GM23338 (cell line): ENCODE results near the gene PAQR6. TPM values are rescaled to one million over a fixed set of nuclear protein-coding genes. Genes with fewer than 3 reads are reported as not detected.

Experiments
- ATAC-seq: fragments of 200-7000 bp; cut with Tn5 transposase; 3 replicates; pipeline ENCODE4 v1.9.1; 2020
- DNase-seq: peaks from one replicate; pipeline ENCODE4 v3.0.0-alpha.2; 2015; ENCODE audit warnings: low spot score
- H2AFZ ChIP-seq: fragments of 200-600 bp; sonication (generic); 2 replicates; pipeline ENCODE4 v1.8.0; 2016; ENCODE audit warnings: antibody characterized with exemption, mild to moderate bottlenecking, moderate library complexity
- H3F3A ChIP-seq: fragments of 200-600 bp; sonication (generic); replicated peaks from 2 replicates; pipeline ENCODE4 v1.8.0; 2017; ENCODE audit warnings: antibody characterized with exemption, mixed run types, low read depth
- H3K27ac ChIP-seq: fragments of 200-600 bp; sonication (generic); 2 replicates; pipeline ENCODE4 v1.6.1; 2016; ENCODE audit warnings: low read depth
- H3K27me3 ChIP-seq: fragments of 200-600 bp; sonication (generic); 2 replicates; pipeline ENCODE4 v1.8.0; 2016; ENCODE audit warnings: mild to moderate bottlenecking, mixed run types, moderate library complexity; ENCODE audit not compliant: insufficient read depth
- H3K36me3 ChIP-seq: fragments of 200-600 bp; sonication (generic); 2 replicates; pipeline ENCODE4 v1.8.0; 2016; ENCODE audit warnings: mild to moderate bottlenecking; ENCODE audit not compliant: insufficient read depth
- H3K4me1 ChIP-seq: fragments of 200-600 bp; sonication (generic); 2 replicates; pipeline ENCODE4 v1.8.0; 2016; ENCODE audit warnings: mild to moderate bottlenecking, moderate library complexity; ENCODE audit not compliant: insufficient read depth
- H3K4me2 ChIP-seq: fragments of 200-600 bp; sonication (generic); 2 replicates; pipeline ENCODE4 v1.7.1; 2017; ENCODE audit warnings: mixed run types
- H3K4me3 ChIP-seq: fragments of 200-600 bp; sonication (generic); 2 replicates; pipeline ENCODE4 v1.6.1; 2016; ENCODE audit warnings: mixed run types
- H3K79me2 ChIP-seq: fragments of 200-600 bp; sonication (generic); replicated peaks from 2 replicates; pipeline ENCODE4 v1.8.0; 2017; ENCODE audit warnings: mild to moderate bottlenecking; ENCODE audit not compliant: insufficient read depth
- H3K9me2 ChIP-seq: fragments of 200-600 bp; sonication (generic); 2 replicates; pipeline ENCODE4 v1.8.0; 2017; ENCODE audit not compliant: insufficient read depth
- H4K20me1 ChIP-seq: fragments of 200-600 bp; sonication (generic); replicated peaks from 2 replicates; pipeline ENCODE4 v1.8.0; 2017; ENCODE audit warnings: mild to moderate bottlenecking; ENCODE audit not compliant: insufficient read depth
- H3K27ac Mint-ChIP-seq: 2 replicates; pipeline ENCODE4 v1.8.0; 2020; ENCODE audit warnings: inconsistent platforms, mild to moderate bottlenecking, moderate library complexity, mixed read lengths
- H3K27me3 Mint-ChIP-seq: 3 replicates; pipeline ENCODE4 v1.8.0; 2022; ENCODE audit warnings: low read depth, mild to moderate bottlenecking, moderate library complexity, mixed read lengths, inconsistent platforms; ENCODE audit not compliant: insufficient read depth, poor library complexity
- H3K36me3 Mint-ChIP-seq: 3 replicates; pipeline ENCODE4 v1.8.0; 2021; ENCODE audit warnings: low read depth, mild to moderate bottlenecking, inconsistent platforms, moderate library complexity, mixed read lengths
- H3K4me1 Mint-ChIP-seq: 3 replicates; pipeline ENCODE4 v1.8.0; 2020; ENCODE audit warnings: mild to moderate bottlenecking, inconsistent platforms, mixed read lengths
- H3K4me3 Mint-ChIP-seq: 3 replicates; pipeline ENCODE4 v1.8.0; 2021; ENCODE audit warnings: moderate library complexity, mild to moderate bottlenecking, inconsistent platforms, mixed read lengths
- H3K9me3 Mint-ChIP-seq: 3 replicates; pipeline ENCODE4 v1.8.0; 2020; ENCODE audit warnings: moderate library complexity, mild to moderate bottlenecking, inconsistent platforms, mixed read lengths
- CREB1 ChIP-seq: fragments of 250-450 bp; sonication (Bioruptor Pico); IDR thresholded peaks from 2 replicates; pipeline ENCODE4 v1.5.0; 2020; ENCODE audit warnings: low read depth, mild to moderate bottlenecking, moderate library complexity
- CTCF ChIP-seq, 2 experiments: fragments of 200-600 bp in 1 of 2; sonication (generic) in 1 of 2; conservative IDR thresholded peaks; 2 replicates each; pipeline versions ENCODE4 v1.5.1 to v1.6.1; 2016 to 2017; ENCODE audit warnings: antibody characterized with exemption in 2 of 2, low read depth in 2 of 2, mild to moderate bottlenecking in 2 of 2, moderate library complexity in 1 of 2
- EZH2 ChIP-seq: fragments of 200-600 bp; sonication (generic); IDR thresholded peaks from one replicate; pipeline ENCODE4 v1.8.0; 2017; ENCODE audit warnings: antibody characterized with exemption, mild to moderate bottlenecking, low read depth; ENCODE audit not compliant: unreplicated experiment
- EZH2phosphoT487 ChIP-seq: fragments of 200-600 bp; sonication (generic); IDR thresholded peaks from one replicate; pipeline ENCODE4 v1.8.1; 2018; ENCODE audit warnings: antibody characterized with exemption; ENCODE audit not compliant: unreplicated experiment
- NANOG ChIP-seq: IDR thresholded peaks from 2 replicates; pipeline ENCODE4 v1.6.1; 2016; ENCODE audit warnings: antibody characterized with exemption, borderline replicate concordance
- REST ChIP-seq: IDR thresholded peaks from one replicate; pipeline ENCODE4 v1.6.1; 2018; ENCODE audit warnings: antibody characterized with exemption; ENCODE audit not compliant: unreplicated experiment
- ZNF114 ChIP-seq: fragments of 250-450 bp; sonication (Bioruptor Pico); IDR thresholded peaks from 2 replicates; pipeline ENCODE4 v1.5.0; 2020; ENCODE audit warnings: mild to moderate bottlenecking, moderate library complexity
- ZNF331 ChIP-seq: fragments of 250-450 bp; sonication (Bioruptor Pico); IDR thresholded peaks from 2 replicates; pipeline ENCODE4 v1.5.0; 2020; ENCODE audit warnings: low read depth, mild to moderate bottlenecking, moderate library complexity
- ZNF462 ChIP-seq: fragments of 250-450 bp; sonication (Bioruptor Pico); IDR thresholded peaks from 2 replicates; pipeline ENCODE4 v1.5.0; 2020; ENCODE audit warnings: mild to moderate bottlenecking, moderate library complexity
- polyA plus RNA-seq: library from polyadenylated mRNA; unstranded; fragments of >200 nt; fragmentation: Nextera tagmentation; extraction: Ambion mirVana; gene quantifications from 2 replicates; pipeline ENCODE4 v1.2.1, GENCODE V29; 2016
- total RNA-seq: library from RNA; depleted of rRNA; stranded (reverse); fragments of >200 nt; shearing (Covaris generic); gene quantifications from 2 replicates; pipeline ENCODE4 v1.2.3, GENCODE V29; 2014

PAQR6 gene
- total and polyA plus RNA-seq, 2 experiments from 2014 or later, result 2.4 to 4.2 TPM

- no peaks in the 10 kb centered on the region for H3K9me2 ChIP-seq
- Mint-ChIP-seq H3K9me3 (no peaks in the 10 kb centered on the region), H3K36me3 (peaks cover 2% of the 10 kb centered on the region; the same call in 1 of the 3 replicates), H3K27ac (no peak overlapping the region), H3K27me3 (peaks cover 6% of the 10 kb centered on the region), H3K4me3 (no peak overlapping the region), H3K4me1 (peaks cover 5% of the 10 kb centered on the region)
- H3K36me3 ChIP-seq, result no peaks in the 10 kb centered on the region
- ATAC-seq (no peak), DNase-seq (no peak)
- no peaks in the 10 kb centered on the region for H3K27me3 ChIP-seq
- H3F3A ChIP-seq, result peaks cover 5% of the 10 kb centered on the region
- H3K27ac ChIP-seq, result no peak overlapping the region
- H2AFZ ChIP-seq, result no peak overlapping the region
- no peaks in the 10 kb centered on the region; the same call in 1 of the 2 replicates for H3K4me1 ChIP-seq
- TF ChIP-seq ZNF462 (CRISPR knock-in tag) (no peak), ZNF331 (no peak), NANOG (no peak), REST (no peak), EZH2phosphoT487 (no peak), EZH2 (no peak), CREB1 (no peak), ZNF114 (no peak), CTCF (conservative IDR thresholded peaks at IDR 0.05; ENCODE audit: low read depth in 2 of 2) (no peak)
- no peak overlapping the region for H3K4me3 ChIP-seq
- H4K20me1 ChIP-seq, result 0 out of 2 replicates have a peak, but pooled peaks cover 2% of the 10 kb centered on the region
- no peaks in the 10 kb centered on the region for H3K79me2 ChIP-seq
- no peak overlapping the region for H3K4me2 ChIP-seq
Observed at GRCh38 chr1:156293098-156293434, 45.2 kb upstream of the PAQR6 start.
